Measurements from ENCODE around the gene LENG8.

The LENG8 gene

DNA sequence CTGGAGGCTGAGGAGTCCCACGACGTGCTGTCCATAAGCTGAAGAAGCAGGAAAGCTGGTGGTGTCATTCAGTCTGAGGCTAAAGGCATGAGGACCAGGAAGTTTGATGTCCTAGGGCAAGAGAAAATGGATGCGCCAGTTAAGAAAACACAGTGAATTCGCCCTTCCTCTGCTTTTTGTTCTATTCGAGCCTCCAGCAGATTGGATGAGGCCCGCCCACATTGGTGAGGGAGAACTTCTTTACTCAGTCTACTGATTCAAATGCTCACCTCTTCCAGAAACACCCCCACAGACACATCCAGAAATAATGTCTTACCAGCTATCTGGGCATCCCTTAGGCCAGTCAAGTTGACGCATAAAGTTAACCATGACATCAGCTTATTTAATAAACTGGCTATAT lies 41.2 kb upstream of the LENG8 start (continued):
- TF ChIP-seq ZNF777 (tag by site-specific recombination; IDR thresholded peaks at IDR 0.05; ENCODE audit: borderline replicate concordance), result no peak
- no peak for TF ChIP-seq ZNF354C (tag by site-specific recombination; IDR thresholded peaks at IDR 0.05; ENCODE audit: borderline replicate concordance, low read depth)
- no peak for TF ChIP-seq GFI1B (tag by site-specific recombination; IDR thresholded peaks at IDR 0.05)
- TF ChIP-seq ZNF202 (tag by site-specific recombination; IDR thresholded peaks at IDR 0.05; ENCODE audit: borderline replicate concordance), result no peak
- no peak for TF ChIP-seq ZSCAN23 (tag by site-specific recombination; IDR thresholded peaks at IDR 0.05)

DNA sequence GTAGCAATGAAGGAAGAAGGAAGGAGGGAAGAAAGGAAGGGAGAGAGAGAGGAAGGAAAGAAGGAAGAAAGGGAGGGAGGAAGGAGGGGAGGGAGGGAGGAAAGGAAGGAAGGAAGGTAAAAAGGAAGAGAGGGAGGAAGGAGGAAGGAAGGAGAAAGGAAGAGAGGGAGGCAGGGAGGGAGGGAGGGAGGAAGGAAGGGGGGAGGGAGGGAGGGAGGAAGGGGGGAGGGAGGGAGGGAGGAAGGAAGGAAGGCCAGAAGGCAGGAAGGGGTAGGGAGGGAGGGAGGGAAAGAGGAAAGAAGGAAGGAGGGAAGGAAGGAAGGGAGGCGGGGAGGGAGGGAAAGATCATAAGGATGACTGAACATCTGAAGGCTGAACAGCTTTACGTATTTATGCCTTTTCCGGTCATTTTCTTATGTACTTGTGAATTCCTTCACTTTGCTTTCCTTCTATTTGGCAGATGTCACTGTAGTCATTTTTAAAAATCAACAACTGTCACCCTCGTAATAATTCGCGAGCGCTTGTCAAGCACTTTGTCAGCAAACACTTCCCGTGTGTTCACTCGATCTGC lies 40.5 kb upstream of the LENG8 start:
- ChIA-PET CTCF (interaction anchor here (0.6 to 1.9 kb wide), 2 partner anchors 18 to 557 kb away, joined by 3 to 10 read pairs; no protein-coding TSS in a partner anchor), POLR2A (interaction anchor here (0.9 kb wide), 1 partner anchor 22 kb away, joined by 3 read pairs; no protein-coding TSS in a partner anchor)
- no peak overlapping the region for H3K27ac ChIP-seq (ENCODE audit: extremely low read depth, low read depth, low read length)
- TF ChIP-seq ZNF239 (tag by site-specific recombination; IDR thresholded peaks at IDR 0.05) (no peak), ZNF513 (tag by site-specific recombination; IDR thresholded peaks at IDR 0.05) (no peak), ZNF16 (tag by site-specific recombination; IDR thresholded peaks at IDR 0.05; ENCODE audit: low read depth) (no peak), IKZF3 (tag by site-specific recombination; IDR thresholded peaks at IDR 0.05) (no peak), ZNF221 (tag by site-specific recombination; IDR thresholded peaks at IDR 0.05; ENCODE audit: borderline replicate concordance) (no peak), ZNF843 (tag by site-specific recombination; IDR thresholded peaks at IDR 0.05) (no peak), ZNF629 (tag by site-specific recombination; IDR thresholded peaks at IDR 0.05) (no peak), ZFHX2 (tag by site-specific recombination; conservative IDR thresholded peaks at IDR 0.05) (no peak), ZNF529 (tag by site-specific recombination; IDR thresholded peaks at IDR 0.05; ENCODE audit: insufficient replicate concordance) (no peak), GLI4 (tag by site-specific recombination; IDR thresholded peaks at IDR 0.05) (no peak), ZNF660 (tag by site-specific recombination; IDR thresholded peaks at IDR 0.05) (no peak), ZNF623 (tag by site-specific recombination; IDR thresholded peaks at IDR 0.05) (no peak), ZNF560 (tag by site-specific recombination; IDR thresholded peaks at IDR 0.05; ENCODE audit: borderline replicate concordance) (no peak), KLF1 (tag by site-specific recombination; IDR thresholded peaks at IDR 0.05) (no peak)
- TF ChIP-seq, protein P1, sequence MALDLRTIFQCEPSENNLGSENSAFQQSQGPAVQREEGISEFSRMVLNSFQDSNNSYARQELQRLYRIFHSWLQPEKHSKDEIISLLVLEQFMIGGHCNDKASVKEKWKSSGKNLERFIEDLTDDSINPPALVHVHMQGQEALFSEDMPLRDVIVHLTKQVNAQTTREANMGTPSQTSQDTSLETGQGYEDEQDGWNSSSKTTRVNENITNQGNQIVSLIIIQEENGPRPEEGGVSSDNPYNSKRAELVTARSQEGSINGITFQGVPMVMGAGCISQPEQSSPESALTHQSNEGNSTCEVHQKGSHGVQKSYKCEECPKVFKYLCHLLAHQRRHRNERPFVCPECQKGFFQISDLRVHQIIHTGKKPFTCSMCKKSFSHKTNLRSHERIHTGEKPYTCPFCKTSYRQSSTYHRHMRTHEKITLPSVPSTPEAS (tag by site-specific recombination; IDR thresholded peaks at IDR 0.05), result no peak
- H3K4me3 ChIP-seq (ENCODE audit: low read depth, low read length), result no peak overlapping the region
- H3K4me1 ChIP-seq (ENCODE audit: control insufficient read depth, insufficient read depth, low read length), result no peaks in the 10 kb centered on the region
- no peaks in the 10 kb centered on the region for H3K9me3 ChIP-seq (ENCODE audit: control insufficient read depth, insufficient read depth, low read depth, low read length)
- H3K36me3 ChIP-seq (ENCODE audit: control insufficient read depth in 2 of 2, insufficient read depth in 1 of 2, low read length in 2 of 2), result no peaks in the 10 kb centered on the region

- H3K4me3 ChIP-seq (ENCODE audit: low read depth, low read length), result no peak overlapping the region
- H3K9me3 ChIP-seq (ENCODE audit: control insufficient read depth, insufficient read depth, low read depth, low read length), result 0 out of 2 replicates have a peak, but pooled peaks cover 2% of the 10 kb centered on the region
- CTCF ChIA-PET, result interaction anchor here (0.6 to 2.0 kb wide), 3 partner anchors 20 to 470 kb away, joined by 3 to 7 read pairs (median 3); no protein-coding TSS in a partner anchor
- TF ChIP-seq ZBTB17 (tag by site-specific recombination; IDR thresholded peaks at IDR 0.05) (0 out of 2 replicates have a peak, but pooled peaks have one; percentile 4), ZNF248 (tag by site-specific recombination; IDR thresholded peaks at IDR 0.05) (no peak), RBAK (tag by site-specific recombination; IDR thresholded peaks at IDR 0.05) (no peak), ZNF596 (tag by site-specific recombination; IDR thresholded peaks at IDR 0.05) (peak; percentile 99), ZNF549 (tag by site-specific recombination; IDR thresholded peaks at IDR 0.05) (no peak), ZNF10 (tag by site-specific recombination; IDR thresholded peaks at IDR 0.05) (no peak), ZNF514 (tag by site-specific recombination; IDR thresholded peaks at IDR 0.05) (no peak)
- TF ChIP-seq, protein P2, sequence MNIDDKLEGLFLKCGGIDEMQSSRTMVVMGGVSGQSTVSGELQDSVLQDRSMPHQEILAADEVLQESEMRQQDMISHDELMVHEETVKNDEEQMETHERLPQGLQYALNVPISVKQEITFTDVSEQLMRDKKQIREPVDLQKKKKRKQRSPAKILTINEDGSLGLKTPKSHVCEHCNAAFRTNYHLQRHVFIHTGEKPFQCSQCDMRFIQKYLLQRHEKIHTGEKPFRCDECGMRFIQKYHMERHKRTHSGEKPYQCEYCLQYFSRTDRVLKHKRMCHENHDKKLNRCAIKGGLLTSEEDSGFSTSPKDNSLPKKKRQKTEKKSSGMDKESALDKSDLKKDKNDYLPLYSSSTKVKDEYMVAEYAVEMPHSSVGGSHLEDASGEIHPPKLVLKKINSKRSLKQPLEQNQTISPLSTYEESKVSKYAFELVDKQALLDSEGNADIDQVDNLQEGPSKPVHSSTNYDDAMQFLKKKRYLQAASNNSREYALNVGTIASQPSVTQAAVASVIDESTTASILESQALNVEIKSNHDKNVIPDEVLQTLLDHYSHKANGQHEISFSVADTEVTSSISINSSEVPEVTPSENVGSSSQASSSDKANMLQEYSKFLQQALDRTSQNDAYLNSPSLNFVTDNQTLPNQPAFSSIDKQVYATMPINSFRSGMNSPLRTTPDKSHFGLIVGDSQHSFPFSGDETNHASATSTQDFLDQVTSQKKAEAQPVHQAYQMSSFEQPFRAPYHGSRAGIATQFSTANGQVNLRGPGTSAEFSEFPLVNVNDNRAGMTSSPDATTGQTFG (tag by site-specific recombination; IDR thresholded peaks at IDR 0.05; ENCODE audit: borderline replicate concordance), result no peak
- no peaks in the 10 kb centered on the region for H3K36me3 ChIP-seq (ENCODE audit: control insufficient read depth in 2 of 2, insufficient read depth in 1 of 2, low read length in 2 of 2)
- POLR2A ChIA-PET, result no interaction called here
- H3K27ac ChIP-seq (ENCODE audit: extremely low read depth, low read depth, low read length), result no peak overlapping the region
- no peaks in the 10 kb centered on the region; the same call in 1 of the 2 replicates for H3K4me1 ChIP-seq (ENCODE audit: control insufficient read depth, insufficient read depth, low read length)
These were observed 38.0 kb upstream of the LENG8 start for GRCh38 chr19:54411033-54411432.

Measured in HEK293 (cell line).